ENCODE measurements around the gene BTBD18.

BTBD18 gene

DNA sequence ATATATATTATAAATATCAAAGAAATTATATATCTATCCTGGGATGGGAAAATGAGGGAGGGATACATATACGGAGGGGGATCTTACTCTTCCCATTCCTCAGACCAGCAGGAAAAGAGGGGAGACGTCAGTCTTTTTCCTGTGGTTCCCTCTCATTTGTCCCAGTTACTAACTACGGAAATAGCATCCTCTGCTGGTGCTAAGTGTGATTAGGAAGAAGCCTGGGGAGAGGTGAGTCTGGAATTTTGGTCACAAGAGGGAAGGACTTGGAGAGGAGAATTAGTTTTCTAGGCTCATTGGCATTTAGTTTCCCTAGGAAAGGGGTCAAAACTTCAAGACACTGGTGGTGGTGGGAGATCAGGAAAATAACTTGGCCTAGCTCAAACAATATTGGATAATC, 51.2 kb downstream of the BTBD18 start:
- DNase-seq = no peak
- no peaks in the 10 kb centered on the region for H3K9me3 ChIP-seq
- H3K36me3 ChIP-seq = peaks cover 12% of the 10 kb centered on the region
- H3K27me3 ChIP-seq = no peaks in the 10 kb centered on the region
- H3K4me1 ChIP-seq = no peaks in the 10 kb centered on the region
- no peak for TF ChIP-seq CTCF (IDR thresholded peaks at IDR 0.05; ENCODE audit: low read depth, low read length)
- H3K4me3 ChIP-seq (ENCODE audit: low read depth, low read length) = no peak overlapping the region

- Histone ChIP-seq H3K4me3 (ENCODE audit: low read depth, low read length) (no peak overlapping the region), H3K36me3 (peaks cover 12% of the 10 kb centered on the region), H3K9me3 (no peaks in the 10 kb centered on the region), H3K4me1 (no peaks in the 10 kb centered on the region), H3K27me3 (no peaks in the 10 kb centered on the region)
- no peak for DNase-seq
- TF ChIP-seq CTCF (IDR thresholded peaks at IDR 0.05; ENCODE audit: low read depth, low read length) = no peak
These were observed 51.8 kb downstream of the BTBD18 start for GRCh38 chr11:57699813-57700212.

- Histone ChIP-seq H3K27me3 (no peaks in the 10 kb centered on the region), H3K4me3 (ENCODE audit: low read depth, low read length) (no peak overlapping the region), H3K4me1 (no peaks in the 10 kb centered on the region), H3K9me3 (no peaks in the 10 kb centered on the region), H3K36me3 (peaks cover 12% of the 10 kb centered on the region)
- DNase-seq = no peak
- no peak for TF ChIP-seq CTCF (IDR thresholded peaks at IDR 0.05; ENCODE audit: low read depth, low read length)
These were observed 52.7 kb downstream of the BTBD18 start for GRCh38 chr11:57698843-57699365.

Measured in BE2C (cell line).